ENCODE data around the gene GPC6.

The GPC6 gene

GRCh38 chr13:93752541-93752940, 525.9 kb downstream of the GPC6 start:
- DNase-seq: no peak

- DNase-seq: no peak
These were observed 527.0 kb downstream of the GPC6 start for GRCh38 chr13:93753639-93754038.

GRCh38 chr13:93755341-93755740, 528.7 kb downstream of the GPC6 start:
- DNase-seq: no peak

- no peak for DNase-seq
These were observed 532.0 kb downstream of the GPC6 start for GRCh38 chr13:93758575-93758974.

GRCh38 chr13:93762708-93763426, 536.3 kb downstream of the GPC6 start:
- no peak for DNase-seq

- DNase-seq: no peak
These were observed 538.5 kb downstream of the GPC6 start for GRCh38 chr13:93765062-93765461.

- DNase-seq: no peak
These were observed 539.2 kb downstream of the GPC6 start for GRCh38 chr13:93765811-93766210.

GRCh38 chr13:93766719-93767118, 540.1 kb downstream of the GPC6 start:
- no peak for DNase-seq

- no peak for DNase-seq
These were observed 540.7 kb downstream of the GPC6 start for GRCh38 chr13:93767180-93767916.

GRCh38 chr13:93767917-93768409, 541.4 kb downstream of the GPC6 start:
- DNase-seq: no peak

GRCh38 chr13:93769101-93769500, 542.5 kb downstream of the GPC6 start:
- DNase-seq: no peak

GRCh38 chr13:93769607-93770006, 543.0 kb downstream of the GPC6 start:
- DNase-seq: no peak

- no peak for DNase-seq
These were observed 544.6 kb downstream of the GPC6 start for GRCh38 chr13:93771227-93771626.

- DNase-seq: no peak
These were observed 545.2 kb downstream of the GPC6 start for GRCh38 chr13:93771782-93772181.

- DNase-seq: no peak
These were observed 547.9 kb downstream of the GPC6 start for GRCh38 chr13:93774506-93774905.

GRCh38 chr13:93775027-93775426, 548.4 kb downstream of the GPC6 start:
- no peak for DNase-seq

GRCh38 chr13:93775507-93776108, 549.0 kb downstream of the GPC6 start:
- no peak for DNase-seq

- DNase-seq: no peak
These were observed 550.3 kb downstream of the GPC6 start for GRCh38 chr13:93776936-93777335.

- DNase-seq: no peak
These were observed 550.9 kb downstream of the GPC6 start for GRCh38 chr13:93777504-93777903.

GRCh38 chr13:93778548-93778947, 551.9 kb downstream of the GPC6 start:
- no peak for DNase-seq

- no peak for DNase-seq
These were observed 557.6 kb downstream of the GPC6 start for GRCh38 chr13:93784191-93784590.

GRCh38 chr13:93786846-93787489, 560.4 kb downstream of the GPC6 start:
- no peak for DNase-seq

- DNase-seq: no peak
These were observed 561.8 kb downstream of the GPC6 start for GRCh38 chr13:93788456-93788855.

All from stimulated activated CD4-positive, alpha-beta T cell treated with anti-CD3 and anti-CD28 coated beads, Interleukin-15, amount 100 ng/mL, for 24 hours (primary cell).